WTC11 (cell line): Measurements from ENCODE around the gene CHRNE. TPM values are rescaled to one million over a fixed set of nuclear protein-coding genes. Genes with fewer than 3 reads are reported as not detected.

ENCODE experiments used
- ATAC-seq: fragments of 200-7000 bp; cut with Tn5 transposase; 2 replicates; pipeline ENCODE4 v1.10.0; 2021; ENCODE audit warnings: mild to moderate bottlenecking, moderate library complexity
- CTCF ChIA-PET: fragments of 300-600 bp; sonication (Branson Sonifier 250); formaldehyde crosslinking; loops from one replicate; lab custom pipeline; 2021; ENCODE audit warnings: antibody characterized with exemption; lab: Charles Lee
- POLR2A ChIA-PET: fragments of 350-600 bp; sonication (Branson Sonifier 250); formaldehyde crosslinking; loops from one replicate; lab custom pipeline; 2021; ENCODE audit warnings: antibody characterized with exemption; lab: Charles Lee
- DNase-seq: peaks from one replicate; pipeline ENCODE4 v3.0.0; 2021; ENCODE audit warnings: low spot score
- H3K27ac Mint-ChIP-seq: 2 replicates; pipeline ENCODE4 v1.8.0; 2021; ENCODE audit warnings: mixed read lengths
- H3K27me3 Mint-ChIP-seq: 2 replicates; pipeline ENCODE4 v1.8.0; 2021; ENCODE audit warnings: low read depth, mild to moderate bottlenecking, moderate library complexity, mixed read lengths
- H3K36me3 Mint-ChIP-seq: 2 replicates; pipeline ENCODE4 v1.8.0; 2021; ENCODE audit warnings: mixed read lengths
- H3K4me1 Mint-ChIP-seq: 2 replicates; pipeline ENCODE4 v1.8.0; 2022; ENCODE audit warnings: mixed read lengths
- H3K4me3 Mint-ChIP-seq: 2 replicates; pipeline ENCODE4 v1.8.0; 2021; ENCODE audit warnings: mild to moderate bottlenecking, moderate library complexity, mixed read lengths
- H3K9me3 Mint-ChIP-seq: 2 replicates; pipeline ENCODE4 v1.8.0; 2021; ENCODE audit warnings: mixed read lengths
- ATF6 ChIP-seq: sonication (generic); formaldehyde crosslinking; IDR thresholded peaks from 2 replicates; pipeline ENCODE4 v1.8.1; 2023; ENCODE audit warnings: mild to moderate bottlenecking, missing genetic modification reagents
- EMX1 ChIP-seq: fragments of 250-450 bp; sonication (Bioruptor Pico); IDR thresholded peaks from 2 replicates; pipeline ENCODE4 v1.8.0; 2021; ENCODE audit warnings: mild to moderate bottlenecking
- ESRRA ChIP-seq: sonication (generic); formaldehyde crosslinking; IDR thresholded peaks from 2 replicates; pipeline ENCODE4 v1.8.1; 2022; ENCODE audit warnings: mild to moderate bottlenecking, missing genetic modification reagents, borderline replicate concordance
- FOXK1 ChIP-seq: sonication (generic); formaldehyde crosslinking; IDR thresholded peaks from 2 replicates; pipeline ENCODE4 v1.8.0; 2022; ENCODE audit warnings: mild to moderate bottlenecking, moderate library complexity, missing genetic modification reagents
- FOXP1 ChIP-seq: sonication (generic); formaldehyde crosslinking; IDR thresholded peaks from 2 replicates; pipeline ENCODE4 v1.8.0; 2022; ENCODE audit warnings: missing genetic modification reagents, mild to moderate bottlenecking, moderate library complexity, borderline replicate concordance
- GABPB1 ChIP-seq: sonication (generic); formaldehyde crosslinking; IDR thresholded peaks from 2 replicates; pipeline ENCODE4 v1.8.1; 2023; ENCODE audit warnings: mild to moderate bottlenecking, missing genetic modification reagents
- GTF2I ChIP-seq: fragments of 250-450 bp; sonication (Bioruptor Pico); conservative IDR thresholded peaks from 2 replicates; pipeline ENCODE4 v1.4.0; 2021; ENCODE audit warnings: mild to moderate bottlenecking
- HMGA2 ChIP-seq: fragments of 250-450 bp; sonication (Bioruptor Pico); IDR thresholded peaks from 2 replicates; pipeline ENCODE4 v1.4.0; 2021; ENCODE audit warnings: mild to moderate bottlenecking, moderate library complexity
- HMGXB4 ChIP-seq: sonication (generic); formaldehyde crosslinking; IDR thresholded peaks from 2 replicates; pipeline ENCODE4 v1.8.1; 2023; ENCODE audit warnings: mild to moderate bottlenecking, moderate library complexity, missing genetic modification reagents
- IRF1 ChIP-seq: sonication (generic); formaldehyde crosslinking; IDR thresholded peaks from 2 replicates; pipeline ENCODE4 v1.8.0; 2023; ENCODE audit warnings: missing genetic modification reagents
- IRF2 ChIP-seq: sonication (generic); formaldehyde crosslinking; IDR thresholded peaks from 2 replicates; pipeline ENCODE4 v1.8.0; 2022; ENCODE audit warnings: low read depth, missing genetic modification reagents, borderline replicate concordance
- MAX ChIP-seq: sonication (generic); formaldehyde crosslinking; IDR thresholded peaks from 2 replicates; pipeline ENCODE4 v1.8.0; 2022; ENCODE audit warnings: mild to moderate bottlenecking, missing genetic modification reagents
- MYBL2 ChIP-seq: sonication (generic); formaldehyde crosslinking; IDR thresholded peaks from 2 replicates; pipeline ENCODE4 v1.8.1; 2023; ENCODE audit warnings: mild to moderate bottlenecking, moderate library complexity, missing genetic modification reagents
- NR3C1 ChIP-seq: sonication (generic); formaldehyde crosslinking; conservative IDR thresholded peaks from 2 replicates; pipeline ENCODE4 v1.8.1; 2023; ENCODE audit warnings: low read depth, mild to moderate bottlenecking, missing genetic modification reagents
- SP1 ChIP-seq: sonication (generic); formaldehyde crosslinking; conservative IDR thresholded peaks from 2 replicates; pipeline ENCODE4 v1.8.1; 2022; ENCODE audit warnings: missing genetic modification reagents
- TEAD1 ChIP-seq: sonication (generic); formaldehyde crosslinking; IDR thresholded peaks from 2 replicates; pipeline ENCODE4 v1.8.0; 2022; ENCODE audit warnings: mild to moderate bottlenecking, missing genetic modification reagents
- ZBTB43 ChIP-seq: sonication (generic); formaldehyde crosslinking; IDR thresholded peaks from 2 replicates; pipeline ENCODE4 v1.8.1; 2023; ENCODE audit warnings: mild to moderate bottlenecking, missing genetic modification reagents
- ZNF416 ChIP-seq: fragments of 250-450 bp; sonication (Bioruptor Pico); IDR thresholded peaks from 2 replicates; pipeline ENCODE4 v1.9.0; 2021; ENCODE audit warnings: mild to moderate bottlenecking, inconsistent platforms
- total RNA-seq: library from RNA; stranded (reverse); gene quantifications from 3 replicates; pipeline ENCODE4 v1.2.3, GENCODE V29; 2021
- TF ChIP-seq, protein P1 (sequence below): sonication (generic); formaldehyde crosslinking; IDR thresholded peaks from 2 replicates; pipeline ENCODE4 v1.8.1; 2022; ENCODE audit warnings: mild to moderate bottlenecking, moderate library complexity, missing genetic modification reagents
- TF ChIP-seq, protein P2 (sequence below): sonication (generic); formaldehyde crosslinking; IDR thresholded peaks from 2 replicates; pipeline ENCODE4 v1.8.1; 2022; ENCODE audit warnings: low read depth, missing genetic modification reagents, borderline replicate concordance
- TF ChIP-seq, protein P3 (sequence below): sonication (generic); formaldehyde crosslinking; IDR thresholded peaks from 2 replicates; pipeline ENCODE4 v1.8.1; 2022; ENCODE audit warnings: low read depth, mild to moderate bottlenecking, moderate library complexity, missing genetic modification reagents, borderline replicate concordance

CHRNE gene
- total RNA-seq, 1 experiment from 2014 or later, result 0.70 TPM

GRCh38 chr17:4939796-4940554 lies 37.1 kb upstream of the CHRNE start, which contains the start of the genes RNF167 and SLC25A11:
RNF167 (plus strand) TSS chr17:4940268; CDS start chr17:4940910, 642 bp downstream.
SLC25A11 (minus strand) TSS chr17:4940046; CDS start chr17:4939910, 136 bp downstream.
- peaks cover 44% of the 10 kb centered on the region for H3K36me3 Mint-ChIP-seq
- CTCF ChIA-PET, result interaction anchor here (0.5 to 2.6 kb wide), 18 partner anchors 11 to 499 kb away, joined by 3 to 38 read pairs (median 5); partner anchors contain the start of genes C1QBP, CAMTA2, CHRNE and ENO3
- POLR2A ChIA-PET, result interaction anchor here (0.6 to 2.6 kb wide), 10 partner anchors 8 to 75 kb away, joined by 3 to 38 read pairs (median 3); partner anchors contain the start of genes CHRNE, GP1BA, INCA1 and KIF1C
- H3K9me3 Mint-ChIP-seq, result no peaks in the 10 kb centered on the region
- H3K27ac Mint-ChIP-seq, result peak within 1 kb of the TSS; percentile 98
- H3K27me3 Mint-ChIP-seq, result no peaks in the 10 kb centered on the region
- ATAC-seq, result peak; percentile 84
- H3K4me3 Mint-ChIP-seq, result peak within 1 kb of the TSS; percentile 96
- 0 out of 2 replicates have a peak, but pooled peaks have one; percentile 2 for TF ChIP-seq GABPB1 (CRISPR knock-in tag)
- TF ChIP-seq ZNF416 (CRISPR knock-in tag), result 0 out of 2 replicates have a peak, but pooled peaks have one; percentile 27
- peak; percentile 64; the same call in 1 of the 2 replicates for TF ChIP-seq FOXP1 (CRISPR knock-in tag)
- peak; percentile 71 for TF ChIP-seq SP1 (CRISPR knock-in tag)
- no peak for TF ChIP-seq NR3C1 (CRISPR knock-in tag)
- peak; percentile 63; the same call in 1 of the 2 replicates for TF ChIP-seq MYBL2 (CRISPR knock-in tag)
- peak; percentile 69; the same call in 1 of the 2 replicates for TF ChIP-seq MAX (CRISPR knock-in tag)
- TF ChIP-seq HMGA2 (CRISPR knock-in tag), result no peak
- TF ChIP-seq, protein P1, sequence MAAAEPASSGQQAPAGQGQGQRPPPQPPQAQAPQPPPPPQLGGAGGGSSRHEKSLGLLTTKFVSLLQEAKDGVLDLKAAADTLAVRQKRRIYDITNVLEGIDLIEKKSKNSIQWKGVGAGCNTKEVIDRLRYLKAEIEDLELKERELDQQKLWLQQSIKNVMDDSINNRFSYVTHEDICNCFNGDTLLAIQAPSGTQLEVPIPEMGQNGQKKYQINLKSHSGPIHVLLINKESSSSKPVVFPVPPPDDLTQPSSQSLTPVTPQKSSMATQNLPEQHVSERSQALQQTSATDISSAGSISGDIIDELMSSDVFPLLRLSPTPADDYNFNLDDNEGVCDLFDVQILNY (CRISPR knock-in tag), result peak; percentile 95
- TF ChIP-seq ZBTB43 (CRISPR knock-in tag), result no peak
- TF ChIP-seq, protein P2, sequence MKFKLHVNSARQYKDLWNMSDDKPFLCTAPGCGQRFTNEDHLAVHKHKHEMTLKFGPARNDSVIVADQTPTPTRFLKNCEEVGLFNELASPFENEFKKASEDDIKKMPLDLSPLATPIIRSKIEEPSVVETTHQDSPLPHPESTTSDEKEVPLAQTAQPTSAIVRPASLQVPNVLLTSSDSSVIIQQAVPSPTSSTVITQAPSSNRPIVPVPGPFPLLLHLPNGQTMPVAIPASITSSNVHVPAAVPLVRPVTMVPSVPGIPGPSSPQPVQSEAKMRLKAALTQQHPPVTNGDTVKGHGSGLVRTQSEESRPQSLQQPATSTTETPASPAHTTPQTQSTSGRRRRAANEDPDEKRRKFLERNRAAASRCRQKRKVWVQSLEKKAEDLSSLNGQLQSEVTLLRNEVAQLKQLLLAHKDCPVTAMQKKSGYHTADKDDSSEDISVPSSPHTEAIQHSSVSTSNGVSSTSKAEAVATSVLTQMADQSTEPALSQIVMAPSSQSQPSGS (CRISPR knock-in tag), result no peak
- peak; percentile 72; the same call in 1 of the 2 replicates for TF ChIP-seq HMGXB4 (CRISPR knock-in tag)
- TF ChIP-seq IRF2 (CRISPR knock-in tag), result no peak
- 0 out of 2 replicates have a peak, but pooled peaks have one; percentile 26 for TF ChIP-seq TEAD1 (CRISPR knock-in tag)
- no peak for TF ChIP-seq ATF6 (CRISPR knock-in tag)
- peak; percentile 89 for TF ChIP-seq ESRRA (CRISPR knock-in tag)
- peak; percentile 69; the same call in 1 of the 2 replicates for TF ChIP-seq FOXK1 (CRISPR knock-in tag)
- TF ChIP-seq, protein P3, sequence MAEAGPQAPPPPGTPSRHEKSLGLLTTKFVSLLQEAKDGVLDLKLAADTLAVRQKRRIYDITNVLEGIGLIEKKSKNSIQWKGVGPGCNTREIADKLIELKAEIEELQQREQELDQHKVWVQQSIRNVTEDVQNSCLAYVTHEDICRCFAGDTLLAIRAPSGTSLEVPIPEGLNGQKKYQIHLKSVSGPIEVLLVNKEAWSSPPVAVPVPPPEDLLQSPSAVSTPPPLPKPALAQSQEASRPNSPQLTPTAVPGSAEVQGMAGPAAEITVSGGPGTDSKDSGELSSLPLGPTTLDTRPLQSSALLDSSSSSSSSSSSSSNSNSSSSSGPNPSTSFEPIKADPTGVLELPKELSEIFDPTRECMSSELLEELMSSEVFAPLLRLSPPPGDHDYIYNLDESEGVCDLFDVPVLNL (CRISPR knock-in tag), result peak; percentile 38; the same call in 1 of the 2 replicates
- TF ChIP-seq IRF1 (CRISPR knock-in tag), result peak; percentile 43; the same call in 1 of the 2 replicates
- peak; percentile 55; the same call in 1 of the 2 replicates for TF ChIP-seq EMX1 (CRISPR knock-in tag)
- peak; percentile 88 for TF ChIP-seq GTF2I (CRISPR knock-in tag)
- peaks cover 24% of the 10 kb centered on the region for H3K4me1 Mint-ChIP-seq
- peak; percentile 93 for DNase-seq
